GM21390 (cell line): ENCODE results near the gene DOCK9.

ENCODE experiments used
- ATAC-seq: cut with Tn5 transposase; IDR thresholded peaks from one replicate; pipeline ENCODE4 v1.9.1; 2021; ENCODE audit not compliant: unreplicated experiment

Gene DOCK9

GRCh38 chr13:98800078-98800477 lies 177.8 kb downstream of the DOCK9 start:
- no peak for ATAC-seq

GRCh38 chr13:98798849-98799645 lies 178.8 kb downstream of the DOCK9 start:
- no peak for ATAC-seq

- no peak for ATAC-seq
Measured at GRCh38 chr13:98797456-98797855, 180.4 kb downstream of the DOCK9 start.

- no peak for ATAC-seq
Measured at GRCh38 chr13:98796798-98797197, 181.1 kb downstream of the DOCK9 start.

- no peak for ATAC-seq
Measured at GRCh38 chr13:98796191-98796590, 181.7 kb downstream of the DOCK9 start.

GRCh38 chr13:98795220-98795619 lies 182.6 kb downstream of the DOCK9 start:
- ATAC-seq: no peak

- no peak for ATAC-seq
Measured at GRCh38 chr13:98794498-98794897, 183.4 kb downstream of the DOCK9 start.

- ATAC-seq: no peak
Measured at GRCh38 chr13:98792785-98793495, 184.9 kb downstream of the DOCK9 start.

- ATAC-seq: no peak
Measured at GRCh38 chr13:98792321-98792720, 185.5 kb downstream of the DOCK9 start.

- no peak for ATAC-seq
Measured at GRCh38 chr13:98791611-98792010, 186.3 kb downstream of the DOCK9 start.

- no peak for ATAC-seq
Measured at GRCh38 chr13:98787996-98788395, 189.9 kb downstream of the DOCK9 start.

GRCh38 chr13:98787173-98787572 lies 190.7 kb downstream of the DOCK9 start:
- no peak for ATAC-seq

GRCh38 chr13:98786023-98786422 lies 191.8 kb downstream of the DOCK9 start:
- no peak for ATAC-seq

- no peak for ATAC-seq
Measured at GRCh38 chr13:98785405-98785804, 192.5 kb downstream of the DOCK9 start.

GRCh38 chr13:98784666-98785065 lies 193.2 kb downstream of the DOCK9 start:
- no peak for ATAC-seq

GRCh38 chr13:98783856-98784478 lies 193.9 kb downstream of the DOCK9 start:
- ATAC-seq: no peak

- no peak for ATAC-seq
Measured at GRCh38 chr13:98782654-98783053, 195.2 kb downstream of the DOCK9 start.

- no peak for ATAC-seq
Measured at GRCh38 chr13:98781905-98782304, 196.0 kb downstream of the DOCK9 start.

GRCh38 chr13:98781470-98781869 lies 196.4 kb downstream of the DOCK9 start:
- no peak for ATAC-seq

GRCh38 chr13:98781045-98781444 lies 196.8 kb downstream of the DOCK9 start:
- ATAC-seq: no peak

- ATAC-seq: no peak
Measured at GRCh38 chr13:98780451-98780850, 197.4 kb downstream of the DOCK9 start.

- ATAC-seq: no peak
Measured at GRCh38 chr13:98779695-98780094, 198.2 kb downstream of the DOCK9 start.
